Parathyroid adenoma (tissue), 2 donors: ENCODE measurements around the gene PCP2.

Experiments used
- H2AFZ ChIP-seq: fragments of 300-600 bp; sonication (generic); one replicate; pipeline ENCODE4 v1.7.0; 2017; ENCODE audit warnings: antibody characterized with exemption, mild to moderate bottlenecking
- H3K27ac ChIP-seq: fragments of 300-600 bp; sonication (generic); one replicate; pipeline ENCODE4 v1.7.0; 2017
- H3K27me3 ChIP-seq: fragments of 300-600 bp; sonication (generic); one replicate; pipeline ENCODE4 v1.7.0; 2017; ENCODE audit warnings: low read length; ENCODE audit not compliant: control insufficient read depth, insufficient read depth
- H3K36me3 ChIP-seq: fragments of 300-600 bp; sonication (generic); one replicate; pipeline ENCODE4 v1.7.0; 2017; ENCODE audit warnings: low read length; ENCODE audit not compliant: control insufficient read depth, insufficient read depth
- H3K4me1 ChIP-seq: fragments of 300-600 bp; sonication (generic); one replicate; pipeline ENCODE4 v1.7.0; 2017; ENCODE audit warnings: control low read depth
- H3K4me2 ChIP-seq: fragments of 300-600 bp; sonication (generic); one replicate; pipeline ENCODE4 v1.7.0; 2017; ENCODE audit warnings: low read length
- H3K4me3 ChIP-seq: fragments of 300-600 bp; sonication (generic); one replicate; pipeline ENCODE4 v1.7.0; 2017; ENCODE audit warnings: low read depth, low read length
- H3K79me2 ChIP-seq: fragments of 300-600 bp; sonication (generic); one replicate; pipeline ENCODE4 v1.7.0; 2017; ENCODE audit warnings: control low read depth
- H3K9ac ChIP-seq: fragments of 300-600 bp; sonication (generic); one replicate; pipeline ENCODE4 v1.7.0; 2017; ENCODE audit warnings: mild to moderate bottlenecking
- H3K9me3 ChIP-seq: fragments of 300-600 bp; sonication (generic); one replicate; pipeline ENCODE4 v1.7.0; 2017; ENCODE audit warnings: low read length; ENCODE audit not compliant: control insufficient read depth
- CTCF ChIP-seq: fragments of 300-600 bp; sonication (generic); IDR thresholded peaks from one replicate; pipeline ENCODE4 v1.7.0; 2017; ENCODE audit warnings: antibody characterized with exemption, mild to moderate bottlenecking
- donor health status: primary hyperparathyroidism.

Gene PCP2

GRCh38 chr19:7647156-7647555 lies 13.6 kb upstream of the PCP2 start:
- no peak overlapping the region for H3K27ac ChIP-seq
- no peak overlapping the region for H3K4me2 ChIP-seq
- H3K36me3 ChIP-seq: no peaks in the 10 kb centered on the region
- H3K4me3 ChIP-seq: no peak overlapping the region
- H3K9me3 ChIP-seq: no peaks in the 10 kb centered on the region
- H3K79me2 ChIP-seq: no peaks in the 10 kb centered on the region
- TF ChIP-seq CTCF: no peak
- no peak overlapping the region for H2AFZ ChIP-seq
- H3K9ac ChIP-seq: no peak overlapping the region
- no peaks in the 10 kb centered on the region for H3K27me3 ChIP-seq
- H3K4me1 ChIP-seq: no peaks in the 10 kb centered on the region

GRCh38 chr19:7646426-7646700 lies 12.8 kb upstream of the PCP2 start:
- H3K27me3 ChIP-seq: no peaks in the 10 kb centered on the region
- TF ChIP-seq CTCF: no peak
- no peak overlapping the region for H2AFZ ChIP-seq
- H3K4me1 ChIP-seq: no peaks in the 10 kb centered on the region
- H3K79me2 ChIP-seq: no peaks in the 10 kb centered on the region
- no peak overlapping the region for H3K4me3 ChIP-seq
- H3K4me2 ChIP-seq: no peak overlapping the region
- no peak overlapping the region for H3K9ac ChIP-seq
- H3K36me3 ChIP-seq: no peaks in the 10 kb centered on the region
- H3K9me3 ChIP-seq: no peaks in the 10 kb centered on the region
- no peak overlapping the region for H3K27ac ChIP-seq

- H3K4me3 ChIP-seq: no peak overlapping the region
- no peak overlapping the region for H3K9ac ChIP-seq
- H3K79me2 ChIP-seq: no peaks in the 10 kb centered on the region
- H3K9me3 ChIP-seq: no peaks in the 10 kb centered on the region
- TF ChIP-seq CTCF: no peak
- no peak overlapping the region for H3K4me2 ChIP-seq
- H3K27me3 ChIP-seq: no peaks in the 10 kb centered on the region
- no peak overlapping the region for H2AFZ ChIP-seq
- no peaks in the 10 kb centered on the region for H3K36me3 ChIP-seq
- H3K27ac ChIP-seq: no peak overlapping the region
- H3K4me1 ChIP-seq: no peaks in the 10 kb centered on the region
Observed at GRCh38 chr19:7645656-7646425, 12.3 kb upstream of the PCP2 start.

- Histone ChIP-seq H3K36me3 (no peaks in the 10 kb centered on the region), H2AFZ (no peak overlapping the region), H3K4me1 (no peaks in the 10 kb centered on the region)
Observed at GRCh38 chr19:7645163-7645562, 11.6 kb upstream of the PCP2 start.

More at GRCh38 chr19:7645163-7645562, 11.6 kb upstream of the PCP2 start:
- no peak for TF ChIP-seq CTCF
- Histone ChIP-seq H3K27ac (no peak overlapping the region), H3K27me3 (no peaks in the 10 kb centered on the region), H3K79me2 (no peaks in the 10 kb centered on the region), H3K4me3 (no peak overlapping the region), H3K4me2 (no peak overlapping the region), H3K9ac (no peak overlapping the region), H3K9me3 (no peaks in the 10 kb centered on the region)
